Measurements from ENCODE around the gene NQO1.

- no peak for TF ChIP-seq GABPA (IDR thresholded peaks at IDR 0.05 in 1 of 2, conservative IDR thresholded peaks at IDR 0.05 in 1 of 2)
- TF ChIP-seq CTCF (IDR thresholded peaks at IDR 0.05; ENCODE audit: low read depth, low read length, missing input control), result no peak
- no peak for TF ChIP-seq YY1 (IDR thresholded peaks at IDR 0.05)
- no peak for TF ChIP-seq MAX (IDR thresholded peaks at IDR 0.05)
- no peak for TF ChIP-seq RAD21 (IDR thresholded peaks at IDR 0.05)
- TF ChIP-seq REST (IDR thresholded peaks at IDR 0.05), result no peak
Observed at GRCh38 chr16:69741519-69741918, 15.2 kb upstream of the NQO1 start.
